Rectal smooth muscle tissue (tissue), 1 donor: ENCODE data around the gene AGFG1.

Source experiments
- H3K27ac ChIP-seq: one replicate; pipeline ENCODE4 v1.7.0; 2013; ENCODE audit warnings: low read depth, low read length, inconsistent platforms
- H3K27me3 ChIP-seq: one replicate; pipeline ENCODE4 v1.7.0; 2013; ENCODE audit warnings: low read length; ENCODE audit not compliant: control insufficient read depth, insufficient read depth
- H3K36me3 ChIP-seq: one replicate; pipeline ENCODE4 v1.7.0; 2013; ENCODE audit warnings: low read length; ENCODE audit not compliant: control insufficient read depth, insufficient read depth
- H3K4me1 ChIP-seq: one replicate; pipeline ENCODE4 v1.7.0; 2013; ENCODE audit warnings: low read length; ENCODE audit not compliant: control insufficient read depth, insufficient read depth
- H3K4me3 ChIP-seq: one replicate; pipeline ENCODE4 v1.7.0; 2013; ENCODE audit warnings: low read length
- H3K9ac ChIP-seq: one replicate; pipeline ENCODE4 v1.7.0; 2013; ENCODE audit warnings: low read length

Gene AGFG1

GRCh38 chr2:227485429-227485828 lies 13.5 kb downstream of the AGFG1 start:
- Histone ChIP-seq H3K9ac (no peak overlapping the region), H3K4me3 (no peak overlapping the region), H3K27me3 (no peaks in the 10 kb centered on the region), H3K27ac (no peak overlapping the region), H3K36me3 (no peaks in the 10 kb centered on the region), H3K4me1 (no peaks in the 10 kb centered on the region)

GRCh38 chr2:227486688-227487087 lies 14.7 kb downstream of the AGFG1 start:
- H3K4me1 ChIP-seq, result no peaks in the 10 kb centered on the region
- no peaks in the 10 kb centered on the region for H3K36me3 ChIP-seq
- H3K4me3 ChIP-seq, result no peak overlapping the region
- H3K9ac ChIP-seq, result no peak overlapping the region
- H3K27ac ChIP-seq, result no peak overlapping the region
- no peaks in the 10 kb centered on the region for H3K27me3 ChIP-seq

- Histone ChIP-seq H3K27me3 (no peaks in the 10 kb centered on the region), H3K27ac (no peak overlapping the region), H3K4me1 (no peaks in the 10 kb centered on the region), H3K9ac (no peak overlapping the region), H3K4me3 (no peak overlapping the region), H3K36me3 (no peaks in the 10 kb centered on the region)
Observed at GRCh38 chr2:227488045-227488444, 16.1 kb downstream of the AGFG1 start.

- Histone ChIP-seq H3K27ac (no peak overlapping the region), H3K4me3 (no peak overlapping the region), H3K4me1 (no peaks in the 10 kb centered on the region), H3K9ac (no peak overlapping the region), H3K36me3 (no peaks in the 10 kb centered on the region), H3K27me3 (no peaks in the 10 kb centered on the region)
Observed at GRCh38 chr2:227491386-227491785, 19.4 kb downstream of the AGFG1 start.

GRCh38 chr2:227493524-227493923 lies 21.6 kb downstream of the AGFG1 start:
- Histone ChIP-seq H3K36me3 (no peaks in the 10 kb centered on the region), H3K27me3 (no peaks in the 10 kb centered on the region), H3K27ac (no peak overlapping the region), H3K4me3 (no peak overlapping the region), H3K9ac (no peak overlapping the region), H3K4me1 (no peaks in the 10 kb centered on the region)

GRCh38 chr2:227497158-227497557 lies 25.2 kb downstream of the AGFG1 start:
- H3K27ac ChIP-seq, result no peak overlapping the region
- H3K36me3 ChIP-seq, result peaks cover 2% of the 10 kb centered on the region
- H3K4me1 ChIP-seq, result peaks cover 3% of the 10 kb centered on the region
- H3K9ac ChIP-seq, result no peak overlapping the region
- no peaks in the 10 kb centered on the region for H3K27me3 ChIP-seq
- H3K4me3 ChIP-seq, result no peak overlapping the region

- Histone ChIP-seq H3K4me1 (peaks cover 7% of the 10 kb centered on the region), H3K9ac (no peak overlapping the region), H3K4me3 (no peak overlapping the region), H3K27ac (no peak overlapping the region), H3K36me3 (peaks cover 2% of the 10 kb centered on the region), H3K27me3 (no peaks in the 10 kb centered on the region)
Observed at GRCh38 chr2:227499627-227500300, 27.8 kb downstream of the AGFG1 start.

- Histone ChIP-seq H3K4me1 (peaks cover 7% of the 10 kb centered on the region), H3K27ac (no peak overlapping the region)
Observed at GRCh38 chr2:227500301-227500630, 28.3 kb downstream of the AGFG1 start.

GRCh38 chr2:227503433-227504406 lies 31.8 kb downstream of the AGFG1 start:
- no peak overlapping the region for H3K9ac ChIP-seq
- H3K4me3 ChIP-seq, result no peak overlapping the region
- H3K36me3 ChIP-seq, result peaks cover 2% of the 10 kb centered on the region
- peaks cover 7% of the 10 kb centered on the region for H3K4me1 ChIP-seq
- H3K27ac ChIP-seq, result no peak overlapping the region
- H3K27me3 ChIP-seq, result no peaks in the 10 kb centered on the region

More at GRCh38 chr2:227500301-227500630, 28.3 kb downstream of the AGFG1 start:
- Histone ChIP-seq H3K36me3 (peaks cover 2% of the 10 kb centered on the region), H3K4me3 (no peak overlapping the region), H3K27me3 (no peaks in the 10 kb centered on the region), H3K9ac (no peak overlapping the region)

GRCh38 chr2:227504700-227505099 lies 32.7 kb downstream of the AGFG1 start:
- no peak overlapping the region for H3K27ac ChIP-seq
- peaks cover 2% of the 10 kb centered on the region for H3K36me3 ChIP-seq
- no peaks in the 10 kb centered on the region for H3K27me3 ChIP-seq
- no peak overlapping the region for H3K4me3 ChIP-seq
- H3K4me1 ChIP-seq, result peaks cover 7% of the 10 kb centered on the region
- H3K9ac ChIP-seq, result no peak overlapping the region

- peaks cover 4% of the 10 kb centered on the region for H3K4me1 ChIP-seq
- H3K27me3 ChIP-seq, result no peaks in the 10 kb centered on the region
- H3K27ac ChIP-seq, result no peak overlapping the region
- H3K9ac ChIP-seq, result no peak overlapping the region
- H3K36me3 ChIP-seq, result no peaks in the 10 kb centered on the region
- no peak overlapping the region for H3K4me3 ChIP-seq
Observed at GRCh38 chr2:227506456-227506855, 34.5 kb downstream of the AGFG1 start.

GRCh38 chr2:227507963-227508362 lies 36.0 kb downstream of the AGFG1 start:
- no peak overlapping the region for H3K27ac ChIP-seq
- H3K36me3 ChIP-seq, result no peaks in the 10 kb centered on the region
- H3K4me3 ChIP-seq, result no peak overlapping the region
- H3K27me3 ChIP-seq, result no peaks in the 10 kb centered on the region
- H3K4me1 ChIP-seq, result peaks cover 4% of the 10 kb centered on the region
- no peak overlapping the region for H3K9ac ChIP-seq
